Vagina (tissue), 2 donors: ENCODE data around the gene SRD5A1. TPM values are rescaled to one million over a fixed set of nuclear protein-coding genes. Genes with fewer than 3 reads are reported as not detected.

Source experiments
- DNase-seq, 2 donors: peaks; one replicate each; pipeline ENCODE4 v3.0.0-alpha.2; 2017; ENCODE audit errors: extremely low spot score in 2 of 2
- H3K27ac ChIP-seq: fragments of 200-600 bp; sonication (generic); one replicate; pipeline ENCODE4 v1.5.1; 2019
- H3K27me3 ChIP-seq: fragments of 200-600 bp; sonication (generic); one replicate; pipeline ENCODE4 v1.5.1; 2019
- H3K36me3 ChIP-seq, 2 donors: fragments of 200-600 bp; sonication (generic); one replicate each; pipeline ENCODE4 v1.5.1; 2017 to 2019
- H3K4me1 ChIP-seq: fragments of 200-600 bp; sonication (generic); one replicate; pipeline ENCODE4 v1.5.1; 2019
- H3K4me3 ChIP-seq, 2 donors: fragments of 200-600 bp; sonication (generic); 1 replicate in 1 of 2; 2 replicates in 1 of 2; pipeline ENCODE4 v1.5.1; 2016 to 2019
- H3K9me3 ChIP-seq: fragments of 200-600 bp; sonication (generic); one replicate; pipeline ENCODE4 v1.5.1; 2019
- POLR2A ChIP-seq, 2 donors: fragments of 450-650 bp; IDR thresholded peaks; one replicate each; pipeline ENCODE4 v1.6.1; 2017; ENCODE audit warnings: antibody characterized with exemption in 2 of 2, mild to moderate bottlenecking in 2 of 2, moderate library complexity in 2 of 2
- POLR2AphosphoS5 ChIP-seq, 2 donors: sonication (generic); formaldehyde crosslinking; IDR thresholded peaks; one replicate each; pipeline ENCODE4 v1.9.0; 2017; ENCODE audit warnings: antibody characterized with exemption in 2 of 2, mild to moderate bottlenecking in 2 of 2, low read depth in 1 of 2; ENCODE audit not compliant: insufficient read depth in 1 of 2
- intact Hi-C: fragments of 100-400 bp; cut with DNase I; formaldehyde crosslinking; loops from one replicate; pipeline ENCODE4 v1.15.1; 2023
- total RNA-seq: library from RNA; depleted of rRNA; stranded (reverse); fragments of >200 nt; gene quantifications from one replicate; pipeline ENCODE4 v1.2.3, GENCODE V29; 2016
- TF ChIP-seq, protein P1 (sequence below), 3 experiments: fragments of 450-650 bp in 2 of 3; fragments of 200-600 bp in 1 of 3; sonication (generic) in 1 of 3; IDR thresholded peaks; one replicate each; pipeline ENCODE4 v1.5.1; 2017 to 2019; ENCODE audit warnings: antibody characterized with exemption in 3 of 3, mild to moderate bottlenecking in 2 of 3, moderate library complexity in 2 of 3

Gene SRD5A1
- total RNA-seq, 1 donor from 2014 or later: 45.4 TPM

DNA sequence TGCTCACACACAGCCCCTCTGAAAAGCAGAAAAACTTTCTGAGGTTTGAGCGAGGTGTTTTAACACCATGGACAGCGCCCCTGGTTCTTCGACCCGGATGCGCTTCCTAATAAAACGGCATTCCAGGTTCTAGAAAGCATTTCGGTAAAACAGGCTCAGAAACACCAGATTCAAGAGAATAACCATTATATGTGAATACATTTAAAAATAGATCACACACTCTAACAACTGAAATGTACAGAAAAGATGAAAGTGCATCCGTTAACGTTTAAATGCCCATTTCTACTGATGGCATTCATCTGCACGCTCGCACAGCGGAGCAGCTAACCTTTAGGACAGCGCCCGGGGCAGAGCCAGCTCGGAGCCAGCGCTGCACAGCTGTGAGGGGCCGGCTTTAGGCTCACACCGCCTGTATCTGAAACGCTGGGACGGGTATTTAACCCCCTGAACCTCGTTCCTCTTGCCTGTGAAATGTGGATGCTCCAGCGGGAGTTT lies 53.7 kb downstream of the SRD5A1 start:
- Histone ChIP-seq H3K27me3 (no peaks in the 10 kb centered on the region), H3K4me1 (peaks cover 8% of the 10 kb centered on the region), H3K36me3 (no peaks in the 10 kb centered on the region), H3K4me3 (no peak overlapping the region), H3K9me3 (no peaks in the 10 kb centered on the region), H3K27ac (no peak overlapping the region)
- intact Hi-C loops: no loop called here
- no peak for TF ChIP-seq POLR2AphosphoS5 (IDR thresholded peaks at IDR 0.05; ENCODE audit: insufficient read depth in 1 of 2, low read depth in 1 of 2)
- TF ChIP-seq POLR2A (IDR thresholded peaks at IDR 0.05): no peak
- TF ChIP-seq, protein P1, sequence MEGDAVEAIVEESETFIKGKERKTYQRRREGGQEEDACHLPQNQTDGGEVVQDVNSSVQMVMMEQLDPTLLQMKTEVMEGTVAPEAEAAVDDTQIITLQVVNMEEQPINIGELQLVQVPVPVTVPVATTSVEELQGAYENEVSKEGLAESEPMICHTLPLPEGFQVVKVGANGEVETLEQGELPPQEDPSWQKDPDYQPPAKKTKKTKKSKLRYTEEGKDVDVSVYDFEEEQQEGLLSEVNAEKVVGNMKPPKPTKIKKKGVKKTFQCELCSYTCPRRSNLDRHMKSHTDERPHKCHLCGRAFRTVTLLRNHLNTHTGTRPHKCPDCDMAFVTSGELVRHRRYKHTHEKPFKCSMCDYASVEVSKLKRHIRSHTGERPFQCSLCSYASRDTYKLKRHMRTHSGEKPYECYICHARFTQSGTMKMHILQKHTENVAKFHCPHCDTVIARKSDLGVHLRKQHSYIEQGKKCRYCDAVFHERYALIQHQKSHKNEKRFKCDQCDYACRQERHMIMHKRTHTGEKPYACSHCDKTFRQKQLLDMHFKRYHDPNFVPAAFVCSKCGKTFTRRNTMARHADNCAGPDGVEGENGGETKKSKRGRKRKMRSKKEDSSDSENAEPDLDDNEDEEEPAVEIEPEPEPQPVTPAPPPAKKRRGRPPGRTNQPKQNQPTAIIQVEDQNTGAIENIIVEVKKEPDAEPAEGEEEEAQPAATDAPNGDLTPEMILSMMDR (IDR thresholded peaks at IDR 0.05): no peak
- no peak for DNase-seq

DNA sequence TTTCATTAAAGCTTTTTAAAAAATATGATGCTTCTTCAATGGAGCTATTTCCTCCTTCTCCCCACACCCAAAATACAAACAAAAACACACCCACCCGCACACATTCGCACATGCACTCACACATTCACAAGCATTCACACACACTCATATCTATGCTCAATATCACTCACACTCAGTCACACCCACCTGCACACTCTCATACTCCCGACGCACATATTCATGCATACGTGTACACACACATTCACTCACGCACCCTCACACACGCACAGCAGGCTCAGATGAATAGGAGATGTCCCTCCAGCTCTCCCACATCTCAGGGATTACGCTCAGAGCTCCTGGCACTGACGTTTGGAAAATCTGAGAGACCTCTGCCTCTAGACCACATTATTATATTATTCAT lies 54.3 kb downstream of the SRD5A1 start:
- no peaks in the 10 kb centered on the region for H3K27me3 ChIP-seq
- H3K27ac ChIP-seq: no peak overlapping the region
- no peak for DNase-seq
- H3K4me3 ChIP-seq: no peak overlapping the region
- TF ChIP-seq POLR2AphosphoS5 (IDR thresholded peaks at IDR 0.05; ENCODE audit: insufficient read depth in 1 of 2, low read depth in 1 of 2): no peak
- TF ChIP-seq POLR2A (IDR thresholded peaks at IDR 0.05): no peak
- TF ChIP-seq, protein P1 (IDR thresholded peaks at IDR 0.05): no peak
- peaks cover 8% of the 10 kb centered on the region for H3K4me1 ChIP-seq
- H3K36me3 ChIP-seq: no peaks in the 10 kb centered on the region
- no peaks in the 10 kb centered on the region for H3K9me3 ChIP-seq
- intact Hi-C loops: no loop called here

DNA sequence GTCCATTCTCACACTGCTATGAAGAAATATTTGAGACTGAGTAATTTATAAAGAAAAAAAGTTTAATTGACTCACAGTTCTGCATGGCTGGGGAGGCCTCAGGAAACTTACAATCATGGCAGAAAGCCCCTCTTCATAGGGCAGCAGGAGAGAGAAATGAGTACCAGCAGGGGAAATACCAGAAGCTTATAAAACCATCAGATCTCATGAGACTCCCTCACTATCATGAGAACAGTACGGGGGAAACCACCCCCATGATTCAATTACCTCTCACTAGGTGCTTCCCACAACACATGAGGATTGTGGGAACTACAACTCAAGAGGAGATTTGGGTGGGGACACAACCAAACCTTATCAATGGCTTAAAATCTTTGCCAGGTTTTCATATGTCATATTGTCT lies 59.7 kb downstream of the SRD5A1 start:
- Histone ChIP-seq H3K36me3 (no peaks in the 10 kb centered on the region), H3K4me1 (no peaks in the 10 kb centered on the region), H3K4me3 (no peak overlapping the region), H3K27ac (no peak overlapping the region), H3K9me3 (no peaks in the 10 kb centered on the region), H3K27me3 (no peaks in the 10 kb centered on the region)
- intact Hi-C loops: no loop called here
- DNase-seq: no peak
- TF ChIP-seq POLR2A (IDR thresholded peaks at IDR 0.05) (no peak), POLR2AphosphoS5 (IDR thresholded peaks at IDR 0.05; ENCODE audit: insufficient read depth in 1 of 2, low read depth in 1 of 2) (no peak)
- TF ChIP-seq, protein P1 (IDR thresholded peaks at IDR 0.05): no peak

DNA sequence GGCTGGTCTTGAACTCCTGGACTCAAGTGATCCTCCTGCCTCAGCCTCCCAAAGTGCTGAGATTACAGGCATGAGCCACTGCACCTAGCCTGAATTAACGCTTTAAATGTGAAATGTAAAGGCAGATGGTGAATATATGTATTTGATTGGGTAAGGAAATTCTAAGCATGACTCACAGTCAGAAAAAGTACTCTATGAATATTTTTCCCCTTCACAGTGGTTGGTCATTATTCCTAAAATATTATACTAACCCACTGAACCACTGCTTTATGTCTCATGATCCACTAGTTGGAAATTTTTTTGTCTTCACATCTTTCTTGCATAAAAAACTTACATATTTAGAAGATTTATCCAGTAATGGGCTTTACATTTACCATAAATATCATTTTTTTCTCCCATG lies 65.5 kb downstream of the SRD5A1 start:
- no peaks in the 10 kb centered on the region for H3K36me3 ChIP-seq
- no peak for DNase-seq
- peaks cover 2% of the 10 kb centered on the region for H3K4me1 ChIP-seq
- H3K9me3 ChIP-seq: no peaks in the 10 kb centered on the region
- H3K4me3 ChIP-seq: no peak overlapping the region
- H3K27me3 ChIP-seq: no peaks in the 10 kb centered on the region
- TF ChIP-seq POLR2AphosphoS5 (IDR thresholded peaks at IDR 0.05; ENCODE audit: insufficient read depth in 1 of 2, low read depth in 1 of 2) (no peak), POLR2A (IDR thresholded peaks at IDR 0.05) (no peak)
- TF ChIP-seq, protein P1 (IDR thresholded peaks at IDR 0.05): no peak
- intact Hi-C loops: no loop called here
- H3K27ac ChIP-seq: no peak overlapping the region

DNA sequence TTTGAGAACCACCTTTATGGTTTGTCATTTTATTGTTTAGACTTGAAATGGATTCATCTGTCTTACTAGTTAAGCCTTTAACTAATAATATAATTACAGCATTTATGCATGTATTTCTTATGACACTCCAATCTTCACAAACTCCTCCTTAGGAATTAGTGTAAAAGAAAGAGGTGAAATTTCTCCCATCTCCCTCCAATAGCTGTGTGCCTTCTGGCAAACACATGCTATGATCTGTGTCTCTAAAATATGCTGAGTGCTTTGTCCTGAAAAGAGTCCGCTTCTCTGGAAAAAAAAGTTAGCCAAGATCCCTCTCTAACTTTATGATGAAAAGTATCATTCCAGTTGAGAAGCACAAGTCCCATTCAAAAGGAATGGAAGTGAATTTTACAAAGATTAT lies 66.1 kb downstream of the SRD5A1 start:
- no peaks in the 10 kb centered on the region for H3K9me3 ChIP-seq
- H3K27me3 ChIP-seq: no peaks in the 10 kb centered on the region
- no peak overlapping the region for H3K4me3 ChIP-seq
- H3K4me1 ChIP-seq: peaks cover 8% of the 10 kb centered on the region
- TF ChIP-seq POLR2A (IDR thresholded peaks at IDR 0.05) (no peak), POLR2AphosphoS5 (IDR thresholded peaks at IDR 0.05; ENCODE audit: insufficient read depth in 1 of 2, low read depth in 1 of 2) (no peak)
- TF ChIP-seq, protein P1 (IDR thresholded peaks at IDR 0.05): no peak
- no peak for DNase-seq
- H3K36me3 ChIP-seq: no peaks in the 10 kb centered on the region
- intact Hi-C loops: no loop called here
- H3K27ac ChIP-seq: no peak overlapping the region
